ENCODE results near the gene NUP88. TPM values are rescaled to one million over a fixed set of nuclear protein-coding genes. Genes with fewer than 3 reads are reported as not detected.

Gene NUP88
- total RNA-seq, 1 donor from 2014 or later = 72.4 TPM

DNA sequence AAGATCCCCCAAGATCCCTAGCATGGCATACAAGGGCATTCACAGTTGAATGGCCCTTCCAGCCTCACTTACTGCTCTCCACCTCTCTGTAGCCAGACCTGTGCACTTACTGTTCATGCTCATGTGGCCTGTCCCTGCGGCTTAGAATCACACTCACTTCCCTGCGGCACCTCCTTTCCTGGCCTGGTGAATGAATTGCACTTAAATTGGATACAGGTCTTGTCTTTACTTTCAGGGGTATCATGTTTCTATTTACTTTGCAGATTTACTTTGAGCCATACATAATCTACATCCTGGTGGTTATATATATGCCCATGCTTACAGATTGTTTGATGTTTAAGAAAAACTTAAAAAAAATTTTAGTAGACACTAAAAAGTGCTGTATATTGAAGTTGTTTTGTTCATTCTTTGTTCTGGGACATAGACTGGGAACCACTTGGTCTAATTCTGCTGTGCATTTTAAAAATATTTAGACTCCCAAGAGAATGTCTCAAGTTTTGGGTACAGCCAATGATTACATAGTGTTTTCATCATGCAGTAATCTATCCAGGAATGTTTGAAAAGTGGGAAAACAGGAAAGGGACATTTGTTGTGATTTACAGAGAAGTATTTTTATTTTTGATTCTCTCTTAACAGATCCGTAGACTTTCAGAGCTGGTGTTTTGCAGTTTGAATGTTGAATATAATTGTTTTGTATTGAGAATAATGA is 63.9 kb downstream of the NUP88 start:
- TF ChIP-seq, protein P1, sequence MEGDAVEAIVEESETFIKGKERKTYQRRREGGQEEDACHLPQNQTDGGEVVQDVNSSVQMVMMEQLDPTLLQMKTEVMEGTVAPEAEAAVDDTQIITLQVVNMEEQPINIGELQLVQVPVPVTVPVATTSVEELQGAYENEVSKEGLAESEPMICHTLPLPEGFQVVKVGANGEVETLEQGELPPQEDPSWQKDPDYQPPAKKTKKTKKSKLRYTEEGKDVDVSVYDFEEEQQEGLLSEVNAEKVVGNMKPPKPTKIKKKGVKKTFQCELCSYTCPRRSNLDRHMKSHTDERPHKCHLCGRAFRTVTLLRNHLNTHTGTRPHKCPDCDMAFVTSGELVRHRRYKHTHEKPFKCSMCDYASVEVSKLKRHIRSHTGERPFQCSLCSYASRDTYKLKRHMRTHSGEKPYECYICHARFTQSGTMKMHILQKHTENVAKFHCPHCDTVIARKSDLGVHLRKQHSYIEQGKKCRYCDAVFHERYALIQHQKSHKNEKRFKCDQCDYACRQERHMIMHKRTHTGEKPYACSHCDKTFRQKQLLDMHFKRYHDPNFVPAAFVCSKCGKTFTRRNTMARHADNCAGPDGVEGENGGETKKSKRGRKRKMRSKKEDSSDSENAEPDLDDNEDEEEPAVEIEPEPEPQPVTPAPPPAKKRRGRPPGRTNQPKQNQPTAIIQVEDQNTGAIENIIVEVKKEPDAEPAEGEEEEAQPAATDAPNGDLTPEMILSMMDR (conservative IDR thresholded peaks at IDR 0.05) = no peak
- no peak overlapping the region for H3K4me3 Mint-ChIP-seq
- peaks cover 17% of the 10 kb centered on the region for H3K36me3 Mint-ChIP-seq
- H3K27me3 Mint-ChIP-seq = no peaks in the 10 kb centered on the region
- H3K9me3 Mint-ChIP-seq = no peaks in the 10 kb centered on the region
- H3K4me1 Mint-ChIP-seq (ENCODE audit: unreplicated experiment) = peaks cover 10% of the 10 kb centered on the region
- H3K27ac Mint-ChIP-seq = peak overlapping the region; percentile 8
- no peak for DNase-seq (ENCODE audit: extremely low spot score, unreplicated experiment)

DNA sequence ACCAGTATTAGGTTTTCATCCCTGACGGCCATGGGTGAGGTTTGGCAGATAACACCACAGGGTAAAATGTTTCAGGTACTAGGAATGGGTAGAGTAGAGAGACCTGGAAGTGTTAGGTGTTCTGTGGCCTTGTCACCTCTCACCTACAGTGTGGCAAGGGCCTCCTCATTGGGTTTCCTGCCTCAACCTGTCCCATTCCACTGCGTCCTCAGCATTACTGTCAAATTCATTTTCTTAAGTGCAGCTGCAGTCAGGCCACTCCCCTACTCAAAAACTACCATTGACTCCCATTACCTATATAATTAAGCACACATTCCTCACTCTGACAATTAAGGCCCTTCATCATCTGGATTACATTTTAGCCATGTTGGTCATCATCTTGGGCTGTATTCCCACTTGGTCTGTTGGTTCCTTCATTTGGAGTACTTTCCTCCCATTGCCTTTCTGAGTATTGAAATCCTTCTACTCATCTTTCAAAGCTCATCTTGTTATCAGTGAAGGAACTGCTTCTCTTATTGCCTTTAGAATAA is 64.5 kb downstream of the NUP88 start:
- TF ChIP-seq, protein P1 (conservative IDR thresholded peaks at IDR 0.05) = no peak
- Mint-ChIP-seq H3K9me3 (no peaks in the 10 kb centered on the region), H3K36me3 (peaks cover 15% of the 10 kb centered on the region), H3K27ac (peak overlapping the region; percentile 8), H3K4me3 (no peak overlapping the region), H3K27me3 (no peaks in the 10 kb centered on the region), H3K4me1 (ENCODE audit: unreplicated experiment) (peaks cover 10% of the 10 kb centered on the region)
- DNase-seq (ENCODE audit: extremely low spot score, unreplicated experiment) = no peak

DNA sequence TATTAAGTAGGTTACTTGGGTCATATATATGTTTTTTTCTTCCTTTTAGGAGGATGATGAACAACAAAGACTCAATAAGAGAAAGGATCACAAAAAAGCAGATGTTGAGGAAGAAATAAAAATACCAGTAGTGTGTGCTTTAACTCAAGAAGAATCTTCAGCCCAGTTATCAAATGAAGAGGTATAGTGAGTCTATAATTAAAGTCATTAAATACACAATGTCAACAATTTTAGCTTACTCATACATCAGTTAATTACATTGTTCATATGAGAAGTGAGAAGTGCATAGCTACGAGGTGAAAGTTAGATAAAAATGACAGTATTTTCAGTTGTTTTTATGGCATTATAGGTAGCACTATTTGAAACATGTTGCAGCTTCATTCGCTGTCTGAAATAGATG is 65.2 kb downstream of the NUP88 start:
- Mint-ChIP-seq H3K27ac (no peak overlapping the region), H3K4me1 (ENCODE audit: unreplicated experiment) (peaks cover 10% of the 10 kb centered on the region), H3K9me3 (no peaks in the 10 kb centered on the region), H3K36me3 (peaks cover 16% of the 10 kb centered on the region), H3K27me3 (no peaks in the 10 kb centered on the region), H3K4me3 (no peak overlapping the region)
- TF ChIP-seq, protein P1 (conservative IDR thresholded peaks at IDR 0.05) = no peak
- no peak for DNase-seq (ENCODE audit: extremely low spot score, unreplicated experiment)

DNA sequence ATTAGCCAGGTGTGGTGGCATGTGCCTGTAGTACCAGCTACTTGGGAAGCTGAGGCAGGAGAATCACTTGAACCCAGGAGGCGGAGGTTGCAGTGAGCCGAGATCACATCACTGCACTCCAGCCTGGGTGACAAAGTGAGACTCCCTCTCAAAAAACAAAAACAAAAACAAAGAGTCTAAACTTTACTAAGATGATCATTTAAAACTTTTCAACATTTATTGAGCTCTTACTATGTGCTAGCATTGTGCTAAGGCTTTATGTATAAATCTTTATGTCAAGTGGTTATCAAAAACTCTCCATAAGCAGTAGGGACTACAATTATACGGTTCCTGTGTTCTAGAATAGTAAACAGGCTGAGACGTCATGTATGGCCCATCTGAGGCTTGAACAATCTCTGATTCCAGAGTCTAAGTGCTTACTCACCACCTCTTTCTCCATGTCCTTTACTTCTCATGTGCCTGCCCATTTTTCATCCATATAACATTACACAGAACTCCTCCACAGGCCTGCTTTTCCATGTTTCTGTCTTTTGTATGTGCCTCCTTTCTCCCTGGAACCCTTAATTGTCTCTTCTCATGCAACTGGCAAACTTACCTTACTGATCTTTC is 66.7 kb downstream of the NUP88 start:
- no peak for DNase-seq (ENCODE audit: extremely low spot score, unreplicated experiment)
- TF ChIP-seq, protein P1 (conservative IDR thresholded peaks at IDR 0.05) = no peak
- Mint-ChIP-seq H3K4me1 (ENCODE audit: unreplicated experiment) (peaks cover 10% of the 10 kb centered on the region), H3K27me3 (no peaks in the 10 kb centered on the region), H3K4me3 (no peak overlapping the region), H3K36me3 (peaks cover 18% of the 10 kb centered on the region), H3K9me3 (no peaks in the 10 kb centered on the region), H3K27ac (no peak overlapping the region)

DNA sequence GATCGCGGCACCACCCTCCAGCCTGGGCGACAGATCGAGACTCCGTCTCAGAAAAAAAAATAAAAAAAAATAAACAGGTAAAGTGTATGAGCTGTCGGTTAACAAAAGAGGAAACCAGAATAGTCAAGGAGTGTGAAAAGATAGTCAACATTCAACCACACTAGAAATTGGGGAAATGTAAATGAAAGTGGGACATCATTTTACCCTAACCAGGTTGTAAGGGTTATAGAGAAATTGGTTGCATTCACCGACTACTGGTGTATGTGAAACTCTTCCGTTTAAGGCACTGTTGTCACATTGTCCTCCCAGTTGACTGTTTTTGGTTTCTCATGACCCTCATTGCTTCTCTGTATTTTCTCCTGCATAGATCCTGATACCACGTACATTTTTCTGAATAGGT is 74.5 kb downstream of the NUP88 start:
- no peak for DNase-seq (ENCODE audit: extremely low spot score, unreplicated experiment)
- no peaks in the 10 kb centered on the region for H3K27me3 Mint-ChIP-seq
- H3K9me3 Mint-ChIP-seq = no peaks in the 10 kb centered on the region
- peaks cover 16% of the 10 kb centered on the region for H3K36me3 Mint-ChIP-seq
- no peak overlapping the region for H3K27ac Mint-ChIP-seq
- H3K4me3 Mint-ChIP-seq = no peak overlapping the region
- TF ChIP-seq, protein P1 (conservative IDR thresholded peaks at IDR 0.05) = no peak
- no peaks in the 10 kb centered on the region for H3K4me1 Mint-ChIP-seq (ENCODE audit: unreplicated experiment)

Other genes starting within 250 kb of the NUP88 start
- 8.9 and 20.3 TPM in 2 replicates for gene ZNF594, start 227.8 kb downstream of the NUP88 start, total RNA-seq (ENCODE audit: low replicate concordance)
- gene SCIMP, start 184.8 kb downstream of the NUP88 start, total RNA-seq (ENCODE audit: low replicate concordance) = not detected in 2 replicates
- gene RABEP1, start 137.4 kb downstream of the NUP88 start, total RNA-seq (ENCODE audit: low replicate concordance) = 32.3 and 43.7 TPM in 2 replicates
- 65.2 and 70.8 TPM in 2 replicates for gene RPAIN, start 520 bp upstream of the NUP88 start, total RNA-seq (ENCODE audit: low replicate concordance)
- gene C1QBP, start 19.5 kb upstream of the NUP88 start, total RNA-seq (ENCODE audit: low replicate concordance) = 143 and 153 TPM in 2 replicates
- gene DHX33, start 49.3 kb upstream of the NUP88 start, total RNA-seq (ENCODE audit: low replicate concordance) = 14.6 and 26.2 TPM in 2 replicates
- gene DERL2, start 66.5 kb upstream of the NUP88 start, total RNA-seq (ENCODE audit: low replicate concordance) = 57.3 and 79.4 TPM in 2 replicates
- gene MIS12, start 66.9 kb upstream of the NUP88 start, total RNA-seq (ENCODE audit: low replicate concordance) = 21.9 and 28.1 TPM in 2 replicates
- 19.7 and 111 TPM in 2 replicates for gene NLRP1, start 164.8 kb upstream of the NUP88 start, total RNA-seq (ENCODE audit: low replicate concordance)